ENCODE measurements around the gene LMX1A.

- TF ChIP-seq GATA2 (IDR thresholded peaks at IDR 0.05; ENCODE audit: low read depth, low read length) = no peak
- no peak for TF ChIP-seq GATA3 (IDR thresholded peaks at IDR 0.05; ENCODE audit: low read depth, low read length)
These were observed 137.8 kb downstream of the LMX1A start for GRCh38 chr1:165218731-165219130.
